Liver (tissue), 9 donors: ENCODE results near the gene NOL4L. TPM values are rescaled to one million over a fixed set of nuclear protein-coding genes. Genes with fewer than 3 reads are reported as not detected.

Source experiments
- DNase-seq: peaks from one replicate; pipeline ENCODE4 v3.0.0-alpha.2; 2017; ENCODE audit warnings: low spot score
- H3K27ac ChIP-seq, 2 donors: one replicate each; pipeline ENCODE4 v1.7.0; 2013; ENCODE audit warnings: inconsistent platforms in 2 of 2, low read length in 2 of 2, control low read depth in 1 of 2, low read depth in 1 of 2, mild to moderate bottlenecking in 1 of 2
- H3K27me3 ChIP-seq, 4 donors: one replicate each; pipeline versions ENCODE4 v1.6.1 to v1.7.0; 2013; ENCODE audit warnings: low read length in 3 of 4, inconsistent platforms in 1 of 4, mild to moderate bottlenecking in 1 of 4, moderate library complexity in 1 of 4; ENCODE audit not compliant: control insufficient read depth in 4 of 4, insufficient read depth in 4 of 4
- H3K36me3 ChIP-seq, 4 donors: one replicate each; pipeline versions ENCODE4 v1.6.1 to v1.7.0; 2013; ENCODE audit warnings: low read length in 3 of 4, mild to moderate bottlenecking in 3 of 4, low read depth in 1 of 4, moderate library complexity in 1 of 4; ENCODE audit not compliant: control insufficient read depth in 4 of 4, insufficient read depth in 3 of 4
- H3K4me1 ChIP-seq, 4 donors: one replicate each; pipeline versions ENCODE4 v1.6.1 to v1.7.0; 2013; ENCODE audit warnings: low read length in 3 of 4, mild to moderate bottlenecking in 3 of 4, moderate library complexity in 1 of 4; ENCODE audit not compliant: control insufficient read depth in 4 of 4, insufficient read depth in 4 of 4
- H3K4me3 ChIP-seq, 3 donors: one replicate each; pipeline versions ENCODE4 v1.6.1 to v1.7.0; 2013; ENCODE audit warnings: low read length in 3 of 3, control low read depth in 1 of 3, low read depth in 1 of 3, mild to moderate bottlenecking in 1 of 3
- H3K9ac ChIP-seq, 2 donors: one replicate each; pipeline ENCODE4 v1.7.0; 2013; ENCODE audit warnings: low read length in 2 of 2, mild to moderate bottlenecking in 2 of 2, moderate library complexity in 2 of 2, control low read depth in 1 of 2, low read depth in 1 of 2
- H3K9me3 ChIP-seq, 4 donors: one replicate each; pipeline versions ENCODE4 v1.6.1 to v1.7.0; 2013; ENCODE audit warnings: low read length in 3 of 4; ENCODE audit not compliant: control insufficient read depth in 4 of 4
- FOXA1 ChIP-seq: IDR thresholded peaks from 2 replicates; pipeline ENCODE4 v1.6.1; 2016; ENCODE audit warnings: antibody characterized with exemption
- HNF4A ChIP-seq, 2 donors: conservative IDR thresholded peaks; 2 replicates each; pipeline ENCODE4 v1.6.1; 2016; ENCODE audit warnings: antibody characterized with exemption in 2 of 2, mild to moderate bottlenecking in 2 of 2
- NR2F2 ChIP-seq: IDR thresholded peaks from 2 replicates; pipeline ENCODE4 v1.6.1; 2016; ENCODE audit warnings: antibody characterized with exemption
- RXRA ChIP-seq, 2 donors: IDR thresholded peaks; 2 replicates each; pipeline ENCODE4 v1.6.1; 2017 to 2018; ENCODE audit warnings: antibody characterized with exemption in 2 of 2, mild to moderate bottlenecking in 1 of 2
- TAF1 ChIP-seq: conservative IDR thresholded peaks from 2 replicates; pipeline ENCODE4 v1.6.1; 2016; ENCODE audit warnings: antibody characterized with exemption, mild to moderate bottlenecking
- WGBS: extraction: QIAGEN DNeasy Blood & Tissue Kit; methylation state at CpG from one replicate; pipeline ENCODE4 v1.1.7; 2013; 5-methylcytosine and 5-hydroxymethylcytosine counted together
- polyA plus RNA-seq, 2 donors: library from polyadenylated mRNA; stranded (reverse) in 1 of 2; unstranded in 1 of 2; fragments of 200-250 nt in 1 of 2; fragments of >200 nt in 1 of 2; fragmentation: Nextera tagmentation in 1 of 2; extraction: Ambion mirVana in 1 of 2; gene quantifications; one replicate each; pipeline versions ENCODE4 v1.2.1 to v1.2.3, GENCODE V29; 2013 to 2015
- total RNA-seq, 2 donors: library from RNA; depleted of rRNA; stranded (reverse); fragments of >200 nt; gene quantifications; one replicate each; pipeline ENCODE4 v1.2.3, GENCODE V29; 2014
- TF ChIP-seq, protein P1 (sequence below): IDR thresholded peaks from 2 replicates; pipeline ENCODE4 v1.6.1; 2016; ENCODE audit warnings: antibody characterized with exemption
- TF ChIP-seq, protein P2 (sequence below): fragments of 150-350 bp; IDR thresholded peaks from 2 replicates; pipeline ENCODE4 v1.5.1; 2017; ENCODE audit warnings: improper control_type of control experiment, low read depth, low read length; ENCODE audit not compliant: missing input control
- TF ChIP-seq, protein P3 (sequence below): IDR thresholded peaks from 2 replicates; pipeline ENCODE4 v1.6.1; 2016; ENCODE audit warnings: antibody characterized with exemption
- TF ChIP-seq, protein P4 (sequence below): IDR thresholded peaks from 2 replicates; pipeline ENCODE4 v1.6.1; 2016; ENCODE audit warnings: antibody characterized with exemption, mild to moderate bottlenecking
- donor health status: healthy.
- donor health status: healthy.
- donor health status: healthy.
- donor health status: healthy.
- donor health status: healthy.

Gene NOL4L
- total and polyA plus RNA-seq, 4 donors, result 2.2 to 6.8 (median 4.3) TPM

DNA sequence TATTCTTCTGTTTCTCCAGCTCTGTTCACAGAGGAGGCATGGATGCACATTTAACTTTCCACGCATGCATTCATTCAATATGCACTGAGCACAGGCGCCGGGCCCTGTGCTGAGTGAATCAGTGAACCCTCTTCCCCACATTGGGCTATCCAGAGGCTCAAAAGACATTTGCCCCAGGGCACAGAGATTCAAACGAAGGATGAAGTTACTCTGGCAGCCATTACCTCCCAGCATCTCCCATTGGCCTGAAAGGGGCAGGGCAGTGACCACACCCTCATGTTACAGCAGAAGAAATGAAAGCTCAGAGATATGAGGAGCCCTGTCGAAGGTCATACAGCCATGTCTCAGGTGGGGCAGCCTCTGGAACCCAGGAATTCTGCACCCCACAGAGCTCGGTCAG is 26.7 kb upstream of the NOL4L start:
- H3K27me3 ChIP-seq, result no peaks in the 10 kb centered on the region
- no peak overlapping the region for H3K4me3 ChIP-seq
- DNase-seq, result no peak
- TF ChIP-seq HNF4A (conservative IDR thresholded peaks at IDR 0.05) (no peak), NR2F2 (no peak), TAF1 (no peak), FOXA1 (no peak), RXRA (IDR thresholded peaks at IDR 0.05) (no peak)
- TF ChIP-seq, protein P1, sequence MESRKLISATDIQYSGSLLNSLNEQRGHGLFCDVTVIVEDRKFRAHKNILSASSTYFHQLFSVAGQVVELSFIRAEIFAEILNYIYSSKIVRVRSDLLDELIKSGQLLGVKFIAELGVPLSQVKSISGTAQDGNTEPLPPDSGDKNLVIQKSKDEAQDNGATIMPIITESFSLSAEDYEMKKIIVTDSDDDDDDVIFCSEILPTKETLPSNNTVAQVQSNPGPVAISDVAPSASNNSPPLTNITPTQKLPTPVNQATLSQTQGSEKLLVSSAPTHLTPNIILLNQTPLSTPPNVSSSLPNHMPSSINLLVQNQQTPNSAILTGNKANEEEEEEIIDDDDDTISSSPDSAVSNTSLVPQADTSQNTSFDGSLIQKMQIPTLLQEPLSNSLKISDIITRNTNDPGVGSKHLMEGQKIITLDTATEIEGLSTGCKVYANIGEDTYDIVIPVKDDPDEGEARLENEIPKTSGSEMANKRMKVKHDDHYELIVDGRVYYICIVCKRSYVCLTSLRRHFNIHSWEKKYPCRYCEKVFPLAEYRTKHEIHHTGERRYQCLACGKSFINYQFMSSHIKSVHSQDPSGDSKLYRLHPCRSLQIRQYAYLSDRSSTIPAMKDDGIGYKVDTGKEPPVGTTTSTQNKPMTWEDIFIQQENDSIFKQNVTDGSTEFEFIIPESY, result no peak
- H3K9ac ChIP-seq, result no peak overlapping the region
- 90% methylated on average over 6 of the region's 6 CpGs for WGBS
- H3K27ac ChIP-seq, result no peak overlapping the region
- no peaks in the 10 kb centered on the region for H3K4me1 ChIP-seq
- H3K36me3 ChIP-seq, result no peaks in the 10 kb centered on the region
- H3K9me3 ChIP-seq, result no peaks in the 10 kb centered on the region

DNA sequence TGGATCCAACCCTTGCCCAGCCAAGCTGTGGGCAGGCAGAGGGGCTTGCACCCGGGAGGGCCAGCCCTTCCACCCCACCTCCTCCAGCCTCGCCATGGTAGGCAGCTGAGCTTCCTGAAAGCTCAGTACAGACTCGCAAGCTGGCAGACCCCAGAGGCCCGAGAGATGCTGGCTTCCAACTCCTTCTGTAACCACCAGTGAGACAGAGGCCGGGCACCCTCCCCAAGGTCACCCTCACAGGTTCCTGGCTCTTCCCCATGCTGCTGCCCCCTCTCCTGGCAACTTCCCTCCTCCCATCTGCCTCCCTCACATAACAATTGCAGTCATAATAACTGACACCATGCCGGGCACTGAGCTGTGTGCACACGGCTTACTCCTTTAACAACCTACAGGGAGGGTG is 26.2 kb upstream of the NOL4L start:
- TF ChIP-seq, protein P2, sequence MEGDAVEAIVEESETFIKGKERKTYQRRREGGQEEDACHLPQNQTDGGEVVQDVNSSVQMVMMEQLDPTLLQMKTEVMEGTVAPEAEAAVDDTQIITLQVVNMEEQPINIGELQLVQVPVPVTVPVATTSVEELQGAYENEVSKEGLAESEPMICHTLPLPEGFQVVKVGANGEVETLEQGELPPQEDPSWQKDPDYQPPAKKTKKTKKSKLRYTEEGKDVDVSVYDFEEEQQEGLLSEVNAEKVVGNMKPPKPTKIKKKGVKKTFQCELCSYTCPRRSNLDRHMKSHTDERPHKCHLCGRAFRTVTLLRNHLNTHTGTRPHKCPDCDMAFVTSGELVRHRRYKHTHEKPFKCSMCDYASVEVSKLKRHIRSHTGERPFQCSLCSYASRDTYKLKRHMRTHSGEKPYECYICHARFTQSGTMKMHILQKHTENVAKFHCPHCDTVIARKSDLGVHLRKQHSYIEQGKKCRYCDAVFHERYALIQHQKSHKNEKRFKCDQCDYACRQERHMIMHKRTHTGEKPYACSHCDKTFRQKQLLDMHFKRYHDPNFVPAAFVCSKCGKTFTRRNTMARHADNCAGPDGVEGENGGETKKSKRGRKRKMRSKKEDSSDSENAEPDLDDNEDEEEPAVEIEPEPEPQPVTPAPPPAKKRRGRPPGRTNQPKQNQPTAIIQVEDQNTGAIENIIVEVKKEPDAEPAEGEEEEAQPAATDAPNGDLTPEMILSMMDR, result no peak
- TF ChIP-seq, protein P3, sequence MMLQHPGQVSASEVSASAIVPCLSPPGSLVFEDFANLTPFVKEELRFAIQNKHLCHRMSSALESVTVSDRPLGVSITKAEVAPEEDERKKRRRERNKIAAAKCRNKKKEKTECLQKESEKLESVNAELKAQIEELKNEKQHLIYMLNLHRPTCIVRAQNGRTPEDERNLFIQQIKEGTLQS, result no peak
- TF ChIP-seq, protein P4, sequence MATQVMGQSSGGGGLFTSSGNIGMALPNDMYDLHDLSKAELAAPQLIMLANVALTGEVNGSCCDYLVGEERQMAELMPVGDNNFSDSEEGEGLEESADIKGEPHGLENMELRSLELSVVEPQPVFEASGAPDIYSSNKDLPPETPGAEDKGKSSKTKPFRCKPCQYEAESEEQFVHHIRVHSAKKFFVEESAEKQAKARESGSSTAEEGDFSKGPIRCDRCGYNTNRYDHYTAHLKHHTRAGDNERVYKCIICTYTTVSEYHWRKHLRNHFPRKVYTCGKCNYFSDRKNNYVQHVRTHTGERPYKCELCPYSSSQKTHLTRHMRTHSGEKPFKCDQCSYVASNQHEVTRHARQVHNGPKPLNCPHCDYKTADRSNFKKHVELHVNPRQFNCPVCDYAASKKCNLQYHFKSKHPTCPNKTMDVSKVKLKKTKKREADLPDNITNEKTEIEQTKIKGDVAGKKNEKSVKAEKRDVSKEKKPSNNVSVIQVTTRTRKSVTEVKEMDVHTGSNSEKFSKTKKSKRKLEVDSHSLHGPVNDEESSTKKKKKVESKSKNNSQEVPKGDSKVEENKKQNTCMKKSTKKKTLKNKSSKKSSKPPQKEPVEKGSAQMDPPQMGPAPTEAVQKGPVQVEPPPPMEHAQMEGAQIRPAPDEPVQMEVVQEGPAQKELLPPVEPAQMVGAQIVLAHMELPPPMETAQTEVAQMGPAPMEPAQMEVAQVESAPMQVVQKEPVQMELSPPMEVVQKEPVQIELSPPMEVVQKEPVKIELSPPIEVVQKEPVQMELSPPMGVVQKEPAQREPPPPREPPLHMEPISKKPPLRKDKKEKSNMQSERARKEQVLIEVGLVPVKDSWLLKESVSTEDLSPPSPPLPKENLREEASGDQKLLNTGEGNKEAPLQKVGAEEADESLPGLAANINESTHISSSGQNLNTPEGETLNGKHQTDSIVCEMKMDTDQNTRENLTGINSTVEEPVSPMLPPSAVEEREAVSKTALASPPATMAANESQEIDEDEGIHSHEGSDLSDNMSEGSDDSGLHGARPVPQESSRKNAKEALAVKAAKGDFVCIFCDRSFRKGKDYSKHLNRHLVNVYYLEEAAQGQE, result no peak
- TF ChIP-seq, protein P1, result no peak
- Histone ChIP-seq H3K9ac (no peak overlapping the region), H3K36me3 (no peaks in the 10 kb centered on the region), H3K4me1 (no peaks in the 10 kb centered on the region), H3K4me3 (no peak overlapping the region), H3K9me3 (no peaks in the 10 kb centered on the region), H3K27me3 (no peaks in the 10 kb centered on the region), H3K27ac (no peak overlapping the region)
- no peak for DNase-seq
- 81% methylated on average over 7 of the region's 7 CpGs for WGBS
